NCI-H774 (cell line): ENCODE measurements around the gene VWF.
A peak's percentile ranks its signal among the peaks of the same experiment; 100 is the strongest.

Source experiments
- DNase-seq: peaks from one replicate; lab custom pipeline; 2025; lab: John Stamatoyannopoulos, UW

The VWF gene

GRCh38 chr12:6058481-6059161 lies 65.8 kb downstream of the VWF start:
- no peak for DNase-seq

GRCh38 chr12:6057700-6058099 lies 66.8 kb downstream of the VWF start:
- no peak for DNase-seq

- no peak for DNase-seq
Measured at GRCh38 chr12:6056406-6057240, 67.8 kb downstream of the VWF start.

- DNase-seq, result no peak
Measured at GRCh38 chr12:6053541-6053940, 70.9 kb downstream of the VWF start.

GRCh38 chr12:6052940-6053329 lies 71.5 kb downstream of the VWF start:
- no peak for DNase-seq

- no peak for DNase-seq
Measured at GRCh38 chr12:6052206-6052939, 72.1 kb downstream of the VWF start.

- no peak for DNase-seq
Measured at GRCh38 chr12:6049992-6050391, 74.5 kb downstream of the VWF start.

- DNase-seq, result no peak
Measured at GRCh38 chr12:6049587-6049986, 74.9 kb downstream of the VWF start.

- DNase-seq, result no peak
Measured at GRCh38 chr12:6047249-6048237, 76.9 kb downstream of the VWF start.

- no peak for DNase-seq
Measured at GRCh38 chr12:6046511-6047180, 77.8 kb downstream of the VWF start.

GRCh38 chr12:6045438-6045837 lies 79.0 kb downstream of the VWF start:
- DNase-seq, result no peak

GRCh38 chr12:6044082-6044481 lies 80.4 kb downstream of the VWF start:
- no peak for DNase-seq

GRCh38 chr12:6042446-6042845 lies 82.0 kb downstream of the VWF start:
- no peak for DNase-seq

GRCh38 chr12:6041891-6042290 lies 82.6 kb downstream of the VWF start:
- no peak for DNase-seq

GRCh38 chr12:6040815-6041214 lies 83.7 kb downstream of the VWF start:
- DNase-seq, result no peak

- DNase-seq, result peak; percentile 60
Measured at GRCh38 chr12:6039894-6040601, 84.4 kb downstream of the VWF start.

GRCh38 chr12:6038160-6038559 lies 86.3 kb downstream of the VWF start:
- peak; percentile 45 for DNase-seq

- DNase-seq, result no peak
Measured at GRCh38 chr12:6037459-6037858, 87.0 kb downstream of the VWF start.

GRCh38 chr12:6036509-6036908 lies 88.0 kb downstream of the VWF start:
- no peak for DNase-seq

GRCh38 chr12:6034596-6034995 lies 89.9 kb downstream of the VWF start:
- no peak for DNase-seq
